Heart right ventricle (tissue), 16 donors: ENCODE results near the gene TIAM1. TPM values are rescaled to one million over a fixed set of nuclear protein-coding genes. Genes with fewer than 3 reads are reported as not detected.
A peak's percentile ranks its signal among the peaks of the same experiment; 100 is the strongest.

ENCODE experiments used
- ATAC-seq, 8 donors: fragments of 200-7000 bp; cut with Tn5 transposase; one replicate each; pipeline ENCODE4 v1.9.1; 2020; ENCODE audit warnings: mild to moderate bottlenecking in 8 of 8, moderate library complexity in 8 of 8, moderate number of reproducible peaks in 1 of 8
- DNase-seq, 2 donors: peaks; one replicate each; pipeline ENCODE4 v3.0.0-alpha.2; 2020
- H3K27ac ChIP-seq, 10 donors: fragments of 200-600 bp; sonication (generic) in 2 of 10; one replicate each; pipeline versions ENCODE4 v1.5.0 to v1.8.0; 2020 to 2022; ENCODE audit warnings: mild to moderate bottlenecking in 3 of 10
- H3K27me3 ChIP-seq, 7 donors: fragments of 200-600 bp; one replicate each; pipeline ENCODE4 v1.8.0; 2021 to 2022; ENCODE audit warnings: mild to moderate bottlenecking in 2 of 7
- H3K36me3 ChIP-seq, 9 donors: fragments of 200-600 bp; sonication (generic) in 1 of 9; one replicate each; pipeline versions ENCODE4 v1.5.0 to v1.8.0; 2020 to 2022; ENCODE audit warnings: mild to moderate bottlenecking in 2 of 9
- H3K4me1 ChIP-seq, 9 donors: fragments of 200-600 bp; sonication (generic) in 1 of 9; one replicate each; pipeline versions ENCODE4 v1.5.0 to v1.8.0; 2020 to 2022; ENCODE audit warnings: mild to moderate bottlenecking in 4 of 9
- H3K4me3 ChIP-seq, 10 donors: fragments of 200-600 bp; sonication (generic) in 2 of 10; one replicate each; pipeline versions ENCODE4 v1.5.0 to v1.8.0; 2020 to 2022; ENCODE audit warnings: mild to moderate bottlenecking in 7 of 10, moderate library complexity in 2 of 10
- H3K9me3 ChIP-seq, 11 donors: fragments of 200-600 bp in 10 of 11; sonication (generic) in 2 of 11; one replicate each; pipeline versions ENCODE4 v1.5.0 to v1.8.0; 2013 to 2022; ENCODE audit warnings: mild to moderate bottlenecking in 2 of 11, control low read depth in 1 of 11, moderate library complexity in 1 of 11
- WGBS, 2 donors: extraction: QIAGEN DNeasy Blood & Tissue Kit; methylation state at CpG; one replicate each; pipeline ENCODE4 v1.1.7; 2013; ENCODE audit warnings: inconsistent platforms in 1 of 2; 5-methylcytosine and 5-hydroxymethylcytosine counted together
- intact Hi-C, 10 donors: fragments of 100-400 bp; cut with DNase I; formaldehyde crosslinking; loops; one replicate each; pipeline versions ENCODE4 v1.11.1 to v1.14.2; 2022
- long read RNA-seq, 3 donors: library from polyadenylated mRNA; unstranded; transcript quantifications; one replicate each; pipeline ENCODE4 v2.0.0, GENCODE V29; 2020 to 2021
- polyA plus RNA-seq, 2 donors: library from polyadenylated mRNA; stranded (reverse); fragments of 200-250 nt; gene quantifications; one replicate each; pipeline ENCODE4 v1.2.3, GENCODE V29; 2013
- total RNA-seq, 10 donors: library from RNA; stranded (reverse); fragmentation: NEBNext Ultra II Directional in 3 of 10; extraction: Animal tissue kit (Norgen Biotek cat#: 25700) in 3 of 10; gene quantifications; one replicate each; pipeline versions ENCODE4 v1.2.1 to v1.2.4, GENCODE V29; 2021 to 2023
- TF ChIP-seq, protein P1 (sequence below), 9 donors: fragments of 200-600 bp; sonication (generic) in 2 of 9; IDR thresholded peaks; one replicate each; pipeline versions ENCODE4 v1.5.0 to v1.8.0; 2021 to 2022; ENCODE audit warnings: antibody characterized with exemption in 9 of 9, mild to moderate bottlenecking in 5 of 9, moderate library complexity in 1 of 9
- donor health status: Arrhythmogenic right ventricular cardiomyopathy.
- donor health status: ischemic (EF 13 %, LVEDD 7.1; RV severe dilation, severe dysfunction).
- donor health status: healthy with polysubstance abuse.
- donor health status: DM: no; HTN: yes; CAD: no.
- donor health status: DM: no; HTN: no; CAD: no.
- donor health status: ischemic (EF 25% LVEDD 6.9; RV normal size, moderate dysfunction).
- donor health status: ischemic (EF 25% LVEDD 5.7; RV mildly dilated, moderate dysfunction).
- donor health status: healthy.
- donor health status: DM: yes; HTN: yes; CAD: no.
- donor health status: Ischemic cardiomyopathy.
- donor health status: ischemic (EF 35%, LVEDD 5.7; RV mildly dilated, moderate dysfunction).
- donor health status: nonischemic (EF 11% LVEDD 7.7; RV severe dilation, severe dysfunction).
- donor health status: DM: yes; HTN: yes; CAD: no.
- donor health status: PGD.
- donor health status: ischemic (EF 29% LVEDD 5.4; RV normal size, mild dysfunction).
- donor health status: nonischemic (EF 23%, LVEDD 6.1; RV moderate dilation, normal function).

The TIAM1 gene
- total RNA-seq = 1 to 10 TPM; 1.5 to 4.5 (median 2.1) TPM
- 1 to 10 TPM in 1 of 2 donors, under 1 TPM in 1; 0.97 to 1.6 TPM for polyA plus RNA-seq
- long read RNA-seq, donor 1, partial matches to known transcripts = 1 of 2 reads
- long read RNA-seq, donor 1, other reads (novel, unspliced or antisense) = 1 of 2 reads
- long read RNA-seq, donor 2, partial matches to known transcripts = 3 of 4 reads
- long read RNA-seq, donor 2, other reads (novel, unspliced or antisense) = 1 of 4 reads
- long read RNA-seq, donor 3, partial matches to known transcripts = 2 of 2 reads
- long read RNA-seq, donor 3, other reads (novel, unspliced or antisense) = 0 of 2 reads

GRCh38 chr21:31343680-31344480 is at the start of gene TIAM1:
Gene TIAM1 (minus strand): TSS chr21:31344261. CDS start chr21:31266972, 77,289 bp downstream.
- H3K4me3 ChIP-seq = peak within 1 kb of the TSS in 9 of 10 donors; percentile 28 to 60 (median 55)
- H3K9me3 ChIP-seq = no peaks in the 10 kb centered on the region
- H3K27ac ChIP-seq = peak within 1 kb of the TSS in 4 of 10 donors; percentile 25 to 77 (median 50)
- peak; percentile 43 to 47 for DNase-seq
- H3K36me3 ChIP-seq = no peaks in the 10 kb centered on the region
- H3K4me1 ChIP-seq = peaks cover 0 to 51% (median 0%) of the 10 kb centered on the region in 9 donors
- peak; percentile 68 to 95 (median 88) for ATAC-seq
- intact Hi-C loops = loop anchor here in 4 of 10 donors (5.0 to 10.0 kb wide), 5 partner anchors 113 to 241 kb away; no protein-coding TSS in a partner anchor
- peaks cover 0 to 61% (median 46%) of the 10 kb centered on the region in 7 donors for H3K27me3 ChIP-seq
- TF ChIP-seq, protein P1, sequence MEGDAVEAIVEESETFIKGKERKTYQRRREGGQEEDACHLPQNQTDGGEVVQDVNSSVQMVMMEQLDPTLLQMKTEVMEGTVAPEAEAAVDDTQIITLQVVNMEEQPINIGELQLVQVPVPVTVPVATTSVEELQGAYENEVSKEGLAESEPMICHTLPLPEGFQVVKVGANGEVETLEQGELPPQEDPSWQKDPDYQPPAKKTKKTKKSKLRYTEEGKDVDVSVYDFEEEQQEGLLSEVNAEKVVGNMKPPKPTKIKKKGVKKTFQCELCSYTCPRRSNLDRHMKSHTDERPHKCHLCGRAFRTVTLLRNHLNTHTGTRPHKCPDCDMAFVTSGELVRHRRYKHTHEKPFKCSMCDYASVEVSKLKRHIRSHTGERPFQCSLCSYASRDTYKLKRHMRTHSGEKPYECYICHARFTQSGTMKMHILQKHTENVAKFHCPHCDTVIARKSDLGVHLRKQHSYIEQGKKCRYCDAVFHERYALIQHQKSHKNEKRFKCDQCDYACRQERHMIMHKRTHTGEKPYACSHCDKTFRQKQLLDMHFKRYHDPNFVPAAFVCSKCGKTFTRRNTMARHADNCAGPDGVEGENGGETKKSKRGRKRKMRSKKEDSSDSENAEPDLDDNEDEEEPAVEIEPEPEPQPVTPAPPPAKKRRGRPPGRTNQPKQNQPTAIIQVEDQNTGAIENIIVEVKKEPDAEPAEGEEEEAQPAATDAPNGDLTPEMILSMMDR (IDR thresholded peaks at IDR 0.05) = no peak
- WGBS, 2 donors = 1% methylated on average over 49 of the region's 49 CpGs

DNA sequence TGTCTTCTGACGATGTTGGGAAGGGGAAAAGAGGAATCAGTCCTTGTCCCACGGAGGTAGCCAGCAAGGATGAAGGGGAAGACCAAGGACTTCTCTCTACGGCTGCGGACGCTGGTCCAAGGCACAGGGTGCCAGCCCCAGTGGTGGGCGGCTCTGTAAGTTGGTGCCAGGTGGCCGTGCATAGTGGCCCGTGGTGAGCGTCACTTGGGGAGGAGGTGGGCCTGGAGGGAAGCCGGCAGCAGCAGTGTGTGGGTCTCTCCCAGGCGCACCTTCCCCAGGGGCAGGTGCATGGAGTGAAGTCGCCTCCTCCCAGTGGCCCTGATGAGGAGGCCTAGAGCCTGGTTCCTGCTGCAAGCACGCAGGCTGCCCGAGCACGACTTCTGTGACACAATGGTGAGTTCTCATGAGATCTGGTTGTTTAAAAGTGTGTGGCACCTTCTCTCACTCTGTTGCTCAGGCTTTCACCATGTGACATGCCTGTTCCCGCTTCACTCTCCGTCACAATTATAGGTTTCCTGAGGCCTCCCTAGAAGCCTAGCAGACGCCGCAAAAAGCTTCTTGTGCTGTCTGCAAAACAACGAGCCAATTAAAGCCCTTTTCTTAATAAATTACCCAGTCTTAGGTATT is 43.6 kb upstream of the TIAM1 start:
- ATAC-seq (peak in 1 of 8 donors; percentile 38), DNase-seq (no peak)
- H3K27me3 ChIP-seq = no peaks in the 10 kb centered on the region
- H3K27ac ChIP-seq = no peak overlapping the region
- no peaks in the 10 kb centered on the region for H3K36me3 ChIP-seq
- H3K9me3 ChIP-seq = no peaks in the 10 kb centered on the region
- no peaks in the 10 kb centered on the region for H3K4me1 ChIP-seq
- WGBS, 2 donors = 86 to 87% methylated on average over 20 of the region's 20 CpGs
- no peak overlapping the region for H3K4me3 ChIP-seq
- TF ChIP-seq, protein P1 (IDR thresholded peaks at IDR 0.05) = no peak
- intact Hi-C loops = no loop called here

DNA sequence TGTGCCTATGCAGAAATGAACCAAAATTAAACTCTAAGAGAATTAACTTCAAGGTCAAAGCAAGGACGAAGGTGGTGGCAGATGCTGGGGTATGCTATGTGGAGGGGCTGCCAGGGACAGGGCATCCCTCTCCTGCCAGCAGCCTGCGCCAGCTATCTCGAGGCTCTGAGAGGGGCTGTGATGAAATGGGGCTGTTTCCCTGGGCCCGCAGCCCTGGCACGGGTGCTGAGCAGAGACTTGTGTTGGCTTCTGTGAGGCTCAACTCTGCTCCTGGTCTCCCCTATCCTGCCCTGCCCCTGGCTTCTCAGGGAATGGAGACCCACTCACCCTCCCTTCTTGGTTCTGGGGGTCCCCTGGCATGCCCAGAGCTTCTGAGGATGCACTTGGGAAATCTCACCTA is 41.9 kb upstream of the TIAM1 start:
- Histone ChIP-seq H3K27me3 (no peaks in the 10 kb centered on the region), H3K4me1 (no peaks in the 10 kb centered on the region), H3K4me3 (no peak overlapping the region), H3K9me3 (no peaks in the 10 kb centered on the region), H3K36me3 (no peaks in the 10 kb centered on the region), H3K27ac (no peak overlapping the region)
- no peak for ATAC-seq
- intact Hi-C loops = no loop called here
- TF ChIP-seq, protein P1 (IDR thresholded peaks at IDR 0.05) = no peak
- no peak for DNase-seq
- 76 to 79% methylated on average over 5 of the region's 5 CpGs for WGBS, 2 donors

GRCh38 chr21:31383770-31384169 is 39.7 kb upstream of the TIAM1 start:
- intact Hi-C loops = no loop called here
- 86 to 89% methylated on average over 8 of the region's 8 CpGs for WGBS, 2 donors
- H3K9me3 ChIP-seq = no peaks in the 10 kb centered on the region
- no peaks in the 10 kb centered on the region for H3K27me3 ChIP-seq
- H3K4me3 ChIP-seq = no peak overlapping the region
- no peaks in the 10 kb centered on the region for H3K36me3 ChIP-seq
- DNase-seq (no peak), ATAC-seq (no peak)
- H3K4me1 ChIP-seq = no peaks in the 10 kb centered on the region
- TF ChIP-seq, protein P1 (IDR thresholded peaks at IDR 0.05) = no peak
- no peak overlapping the region for H3K27ac ChIP-seq
